Measurements from ENCODE around the gene ARHGAP10. TPM values are rescaled to one million over a fixed set of nuclear protein-coding genes. Genes with fewer than 3 reads are reported as not detected.
"Not testable (repeated sequence)": the region's sequence is repeated elsewhere in the genome, so short reads cannot be mapped to it uniquely, and the experiment has no call there.

ARHGAP10 gene
- total RNA-seq, 3 donors from 2014 or later = 4.3 to 5.9 (median 5.3) TPM

- H3K4me3 Mint-ChIP-seq; H3K9me3 Mint-ChIP-seq; H3K27me3 Mint-ChIP-seq (ENCODE audit: low read depth); DNase-seq; ATAC-seq: not testable (repeated sequence)
- Mint-ChIP-seq H3K36me3 (ENCODE audit: insufficient read depth) (peaks cover 36% of the 10 kb centered on the region), H3K4me1 (ENCODE audit: low read depth) (peaks cover 21% of the 10 kb centered on the region)
Observed at GRCh38 chr4:148083073-148083472, 351.2 kb downstream of the ARHGAP10 start.

- Mint-ChIP-seq H3K4me3 (no peak overlapping the region), H3K9me3 (peaks cover 2% of the 10 kb centered on the region), H3K36me3 (ENCODE audit: insufficient read depth) (peaks cover 31% of the 10 kb centered on the region), H3K4me1 (ENCODE audit: low read depth) (peaks cover 18% of the 10 kb centered on the region), H3K27me3 (ENCODE audit: low read depth) (no peaks in the 10 kb centered on the region)
- no peak for DNase-seq
- ATAC-seq = no peak
Observed at GRCh38 chr4:148089624-148090023, 357.7 kb downstream of the ARHGAP10 start.

GRCh38 chr4:148090029-148090428, 358.1 kb downstream of the ARHGAP10 start:
- H3K36me3 Mint-ChIP-seq (ENCODE audit: insufficient read depth) = peaks cover 31% of the 10 kb centered on the region
- DNase-seq (no peak), ATAC-seq (no peak)
- no peaks in the 10 kb centered on the region for H3K27me3 Mint-ChIP-seq (ENCODE audit: low read depth)
- H3K4me3 Mint-ChIP-seq = no peak overlapping the region
- peaks cover 17% of the 10 kb centered on the region for H3K4me1 Mint-ChIP-seq (ENCODE audit: low read depth)
- no peaks in the 10 kb centered on the region for H3K9me3 Mint-ChIP-seq

- peaks cover 13% of the 10 kb centered on the region for H3K4me1 Mint-ChIP-seq (ENCODE audit: low read depth)
- H3K9me3 Mint-ChIP-seq = no peaks in the 10 kb centered on the region
- no peaks in the 10 kb centered on the region for H3K27me3 Mint-ChIP-seq (ENCODE audit: low read depth)
- ATAC-seq (no peak), DNase-seq (no peak)
- peaks cover 31% of the 10 kb centered on the region for H3K36me3 Mint-ChIP-seq (ENCODE audit: insufficient read depth)
- H3K4me3 Mint-ChIP-seq = no peak overlapping the region
Observed at GRCh38 chr4:148090503-148091476, 358.9 kb downstream of the ARHGAP10 start.

GRCh38 chr4:148091896-148092295, 360.0 kb downstream of the ARHGAP10 start:
- DNase-seq (no peak), ATAC-seq (no peak)
- H3K36me3 Mint-ChIP-seq (ENCODE audit: insufficient read depth) = peaks cover 30% of the 10 kb centered on the region
- H3K27me3 Mint-ChIP-seq (ENCODE audit: low read depth) = no peaks in the 10 kb centered on the region
- H3K9me3 Mint-ChIP-seq = no peaks in the 10 kb centered on the region
- H3K4me3 Mint-ChIP-seq = no peak overlapping the region
- H3K4me1 Mint-ChIP-seq (ENCODE audit: low read depth) = peaks cover 8% of the 10 kb centered on the region

GRCh38 chr4:148092316-148093014, 360.6 kb downstream of the ARHGAP10 start:
- no peak overlapping the region for H3K4me3 Mint-ChIP-seq
- H3K4me1 Mint-ChIP-seq (ENCODE audit: low read depth) = peaks cover 3% of the 10 kb centered on the region
- no peaks in the 10 kb centered on the region for H3K9me3 Mint-ChIP-seq
- no peak for DNase-seq
- H3K27me3 Mint-ChIP-seq (ENCODE audit: low read depth) = no peaks in the 10 kb centered on the region
- no peak for ATAC-seq
- H3K36me3 Mint-ChIP-seq (ENCODE audit: insufficient read depth) = peaks cover 26% of the 10 kb centered on the region

GRCh38 chr4:148093065-148093464, 361.2 kb downstream of the ARHGAP10 start:
- no peak for ATAC-seq
- peaks cover 3% of the 10 kb centered on the region for H3K4me1 Mint-ChIP-seq (ENCODE audit: low read depth)

GRCh38 chr4:148094149-148094548, 362.3 kb downstream of the ARHGAP10 start:
- Mint-ChIP-seq H3K9me3 (no peaks in the 10 kb centered on the region), H3K4me1 (ENCODE audit: low read depth) (peaks cover 3% of the 10 kb centered on the region), H3K27me3 (ENCODE audit: low read depth) (no peaks in the 10 kb centered on the region), H3K36me3 (ENCODE audit: insufficient read depth) (peaks cover 31% of the 10 kb centered on the region), H3K4me3 (no peak overlapping the region)
- DNase-seq = no peak
- no peak for ATAC-seq

More at GRCh38 chr4:148093065-148093464, 361.2 kb downstream of the ARHGAP10 start:
- peaks cover 28% of the 10 kb centered on the region for H3K36me3 Mint-ChIP-seq (ENCODE audit: insufficient read depth)
- no peak overlapping the region for H3K4me3 Mint-ChIP-seq
- no peaks in the 10 kb centered on the region for H3K9me3 Mint-ChIP-seq
- no peak for DNase-seq
- H3K27me3 Mint-ChIP-seq (ENCODE audit: low read depth) = no peaks in the 10 kb centered on the region

GRCh38 chr4:148095346-148095923, 363.5 kb downstream of the ARHGAP10 start:
- Mint-ChIP-seq H3K36me3 (ENCODE audit: insufficient read depth) (peaks cover 29% of the 10 kb centered on the region), H3K4me3 (no peak overlapping the region)

GRCh38 chr4:148097801-148098200, 365.9 kb downstream of the ARHGAP10 start:
- H3K27me3 Mint-ChIP-seq (ENCODE audit: low read depth) = no peaks in the 10 kb centered on the region

More at GRCh38 chr4:148095346-148095923, 363.5 kb downstream of the ARHGAP10 start:
- Mint-ChIP-seq H3K9me3 (no peaks in the 10 kb centered on the region), H3K27me3 (ENCODE audit: low read depth) (no peaks in the 10 kb centered on the region), H3K4me1 (ENCODE audit: low read depth) (peaks cover 3% of the 10 kb centered on the region)
- DNase-seq (no peak), ATAC-seq (no peak)

GRCh38 chr4:148101235-148101634, 369.3 kb downstream of the ARHGAP10 start:
- H3K27me3 Mint-ChIP-seq (ENCODE audit: low read depth) = no peaks in the 10 kb centered on the region
- ATAC-seq (no peak), DNase-seq (no peak)
- no peak overlapping the region for H3K4me3 Mint-ChIP-seq
- peaks cover 11% of the 10 kb centered on the region for H3K4me1 Mint-ChIP-seq (ENCODE audit: low read depth)
- no peaks in the 10 kb centered on the region for H3K9me3 Mint-ChIP-seq
- H3K36me3 Mint-ChIP-seq (ENCODE audit: insufficient read depth) = peaks cover 36% of the 10 kb centered on the region

More at GRCh38 chr4:148097801-148098200, 365.9 kb downstream of the ARHGAP10 start:
- peaks cover 10% of the 10 kb centered on the region for H3K4me1 Mint-ChIP-seq (ENCODE audit: low read depth)
- H3K4me3 Mint-ChIP-seq = no peak overlapping the region
- no peak for DNase-seq
- peaks cover 25% of the 10 kb centered on the region for H3K36me3 Mint-ChIP-seq (ENCODE audit: insufficient read depth)
- ATAC-seq = no peak
- H3K9me3 Mint-ChIP-seq = no peaks in the 10 kb centered on the region

- Mint-ChIP-seq H3K27me3 (ENCODE audit: low read depth) (no peaks in the 10 kb centered on the region), H3K36me3 (ENCODE audit: insufficient read depth) (peaks cover 40% of the 10 kb centered on the region), H3K4me1 (ENCODE audit: low read depth) (peaks cover 11% of the 10 kb centered on the region), H3K9me3 (no peaks in the 10 kb centered on the region), H3K4me3 (no peak overlapping the region)
- ATAC-seq = no peak
- DNase-seq = no peak
Observed at GRCh38 chr4:148101790-148102189, 369.9 kb downstream of the ARHGAP10 start.

- Mint-ChIP-seq H3K4me3 (no peak overlapping the region), H3K9me3 (peaks cover 4% of the 10 kb centered on the region), H3K36me3 (ENCODE audit: insufficient read depth) (peaks cover 52% of the 10 kb centered on the region), H3K27me3 (ENCODE audit: low read depth) (no peaks in the 10 kb centered on the region), H3K4me1 (ENCODE audit: low read depth) (peaks cover 10% of the 10 kb centered on the region)
- ATAC-seq = no peak
- no peak for DNase-seq
Observed at GRCh38 chr4:148103597-148104355, 371.9 kb downstream of the ARHGAP10 start.

GRCh38 chr4:148108766-148109165, 376.9 kb downstream of the ARHGAP10 start:
- ATAC-seq (no peak), DNase-seq (no peak)
- peaks cover 4% of the 10 kb centered on the region for H3K9me3 Mint-ChIP-seq
- H3K4me3 Mint-ChIP-seq = no peak overlapping the region
- H3K36me3 Mint-ChIP-seq (ENCODE audit: insufficient read depth) = peaks cover 64% of the 10 kb centered on the region
- H3K4me1 Mint-ChIP-seq (ENCODE audit: low read depth) = peaks cover 26% of the 10 kb centered on the region
- H3K27me3 Mint-ChIP-seq (ENCODE audit: low read depth) = no peaks in the 10 kb centered on the region

Data from activated T-cell treated with anti-CD3 and anti-CD28 coated beads, Interleukin-2, amount 50 U/mL, for 4 hours (primary cell).